Lower lobe of right lung (tissue), 2 donors: ENCODE results near the gene ZNRF3. TPM values are rescaled to one million over a fixed set of nuclear protein-coding genes. Genes with fewer than 3 reads are reported as not detected.
A peak's percentile ranks its signal among the peaks of the same experiment; 100 is the strongest.

Experiments used
- ATAC-seq, 2 donors: fragments of 200-7000 bp; cut with Tn5 transposase; one replicate each; pipeline ENCODE4 v1.9.1; 2020 to 2022; ENCODE audit warnings: mild to moderate bottlenecking in 2 of 2, moderate library complexity in 2 of 2
- DNase-seq: peaks from one replicate; pipeline ENCODE4 v3.0.0-alpha.2; 2020
- H3K27ac ChIP-seq: fragments of 200-600 bp; one replicate; pipeline ENCODE4 v1.8.0; 2022
- H3K27me3 ChIP-seq: fragments of 200-600 bp; one replicate; pipeline ENCODE4 v1.8.0; 2022; ENCODE audit warnings: low read depth
- H3K36me3 ChIP-seq: fragments of 200-600 bp; one replicate; pipeline ENCODE4 v1.8.0; 2022; ENCODE audit warnings: mild to moderate bottlenecking
- H3K4me1 ChIP-seq: fragments of 200-600 bp; one replicate; pipeline ENCODE4 v1.8.0; 2022
- H3K4me3 ChIP-seq: fragments of 200-600 bp; one replicate; pipeline ENCODE4 v1.8.0; 2022; ENCODE audit warnings: mild to moderate bottlenecking
- H3K9me3 ChIP-seq: fragments of 200-600 bp; one replicate; pipeline ENCODE4 v1.8.0; 2022
- CTCF ChIP-seq: fragments of 200-600 bp; IDR thresholded peaks from one replicate; pipeline ENCODE4 v1.8.0; 2022; ENCODE audit warnings: antibody characterized with exemption, mild to moderate bottlenecking
- intact Hi-C: fragments of 100-400 bp; cut with DNase I; formaldehyde crosslinking; loops from one replicate; pipeline ENCODE4 v1.11.0; 2022
- total RNA-seq: library from RNA; stranded (reverse); fragmentation: NEBNext Ultra II Directional; extraction: Animal tissue kit (Norgen Biotek cat#: 25700); gene quantifications from one replicate; pipeline ENCODE4 v1.2.1, GENCODE V29; 2021
- donor health status: DM: no; HTN: yes; CAD: no; lungs with severe emphysema.

ZNRF3 gene
- total RNA-seq, 1 donor from 2014 or later = 11.3 TPM

GRCh38 chr22:28899199-28899853 lies 16.0 kb downstream of the ZNRF3 start:
- H3K36me3 ChIP-seq = no peaks in the 10 kb centered on the region
- intact Hi-C loops = no loop called here
- DNase-seq (no peak), ATAC-seq (no peak)
- H3K4me3 ChIP-seq = no peak overlapping the region
- H3K27ac ChIP-seq = no peak overlapping the region
- no peak for TF ChIP-seq CTCF
- no peaks in the 10 kb centered on the region for H3K9me3 ChIP-seq
- H3K27me3 ChIP-seq = no peaks in the 10 kb centered on the region
- peaks cover 36% of the 10 kb centered on the region for H3K4me1 ChIP-seq

- Histone ChIP-seq H3K4me3 (no peak overlapping the region), H3K9me3 (no peaks in the 10 kb centered on the region), H3K27me3 (no peaks in the 10 kb centered on the region), H3K4me1 (peaks cover 42% of the 10 kb centered on the region), H3K36me3 (no peaks in the 10 kb centered on the region), H3K27ac (no peak overlapping the region)
- no peak for ATAC-seq
- no peak for TF ChIP-seq CTCF
- intact Hi-C loops = no loop called here
- DNase-seq = no peak
Observed at GRCh38 chr22:28900379-28900925, 17.1 kb downstream of the ZNRF3 start.

GRCh38 chr22:28902490-28902889 lies 19.1 kb downstream of the ZNRF3 start:
- ATAC-seq = no peak
- Histone ChIP-seq H3K36me3 (no peaks in the 10 kb centered on the region), H3K4me3 (no peak overlapping the region), H3K27me3 (no peaks in the 10 kb centered on the region), H3K9me3 (no peaks in the 10 kb centered on the region), H3K27ac (no peak overlapping the region), H3K4me1 (peaks cover 37% of the 10 kb centered on the region)
- no peak for TF ChIP-seq CTCF
- no peak for DNase-seq
- intact Hi-C loops = no loop called here

- no peak for DNase-seq
- Histone ChIP-seq H3K36me3 (no peaks in the 10 kb centered on the region), H3K27me3 (no peaks in the 10 kb centered on the region), H3K9me3 (no peaks in the 10 kb centered on the region), H3K27ac (peak overlapping the region; percentile 51), H3K4me1 (peaks cover 37% of the 10 kb centered on the region), H3K4me3 (no peak overlapping the region)
- intact Hi-C loops = no loop called here
- ATAC-seq = peak; percentile 33 to 49
- no peak for TF ChIP-seq CTCF
Observed at GRCh38 chr22:28903080-28903479, 19.7 kb downstream of the ZNRF3 start.

- no peaks in the 10 kb centered on the region for H3K27me3 ChIP-seq
- intact Hi-C loops = no loop called here
- DNase-seq (no peak), ATAC-seq (peak in 1 of 2 donors; percentile 57)
- peak overlapping the region; percentile 51 for H3K27ac ChIP-seq
- H3K4me1 ChIP-seq = peaks cover 37% of the 10 kb centered on the region
- no peaks in the 10 kb centered on the region for H3K9me3 ChIP-seq
- TF ChIP-seq CTCF = no peak
- H3K4me3 ChIP-seq = no peak overlapping the region
- no peaks in the 10 kb centered on the region for H3K36me3 ChIP-seq
Observed at GRCh38 chr22:28903729-28904128, 20.4 kb downstream of the ZNRF3 start.
